GM15510 (cell line): ENCODE results near the gene JOSD2.

Source experiments
- POLR2A ChIP-seq: IDR thresholded peaks from 3 replicates; pipeline ENCODE4 v1.6.1; 2011; ENCODE audit warnings: borderline replicate concordance; ENCODE audit not compliant: insufficient read length; ENCODE audit errors: extremely low read depth

Gene JOSD2

DNA sequence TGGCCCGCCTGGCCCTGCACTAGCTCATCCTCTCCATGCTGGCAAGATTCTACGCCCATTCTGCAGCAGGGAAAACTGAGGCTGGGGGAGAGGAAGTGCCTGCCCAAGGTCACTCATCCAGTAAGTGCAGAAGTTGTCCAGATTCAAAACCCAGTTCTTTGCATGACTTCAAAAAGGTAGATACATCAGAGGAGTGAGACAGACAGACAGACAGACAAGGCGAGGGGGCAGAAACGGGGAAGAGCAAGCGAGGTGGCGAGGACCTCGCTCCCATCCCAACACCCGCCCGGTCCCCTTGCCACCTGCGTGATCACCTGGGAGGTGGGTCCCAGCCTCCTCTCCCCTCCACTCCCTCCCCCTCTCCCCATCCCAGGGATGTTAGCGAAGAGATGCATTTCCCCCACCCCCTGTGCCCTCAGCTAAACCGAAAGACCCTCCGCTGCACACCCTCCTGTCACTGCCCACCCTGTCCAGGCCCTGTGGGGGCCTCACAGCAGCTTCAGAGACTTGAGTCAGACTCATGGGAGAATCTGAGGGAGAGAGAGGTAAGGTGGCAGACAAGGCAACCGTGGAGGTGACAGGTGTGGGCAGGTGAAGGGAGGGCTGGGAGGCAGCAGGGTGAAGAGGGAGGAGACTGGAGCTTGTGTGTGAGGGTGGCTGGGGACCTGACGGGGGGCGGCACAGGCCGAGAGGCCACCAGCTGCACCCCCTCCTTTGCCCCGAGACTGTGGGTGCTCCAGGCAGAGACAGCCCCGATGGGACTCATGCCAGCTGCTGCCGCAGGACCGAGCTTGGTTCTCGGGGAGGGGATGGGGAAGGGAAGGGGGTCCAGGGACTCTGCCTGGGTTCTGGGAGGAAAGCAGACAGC, 38.3 kb upstream of the JOSD2 start:
- no peak for TF ChIP-seq POLR2A

DNA sequence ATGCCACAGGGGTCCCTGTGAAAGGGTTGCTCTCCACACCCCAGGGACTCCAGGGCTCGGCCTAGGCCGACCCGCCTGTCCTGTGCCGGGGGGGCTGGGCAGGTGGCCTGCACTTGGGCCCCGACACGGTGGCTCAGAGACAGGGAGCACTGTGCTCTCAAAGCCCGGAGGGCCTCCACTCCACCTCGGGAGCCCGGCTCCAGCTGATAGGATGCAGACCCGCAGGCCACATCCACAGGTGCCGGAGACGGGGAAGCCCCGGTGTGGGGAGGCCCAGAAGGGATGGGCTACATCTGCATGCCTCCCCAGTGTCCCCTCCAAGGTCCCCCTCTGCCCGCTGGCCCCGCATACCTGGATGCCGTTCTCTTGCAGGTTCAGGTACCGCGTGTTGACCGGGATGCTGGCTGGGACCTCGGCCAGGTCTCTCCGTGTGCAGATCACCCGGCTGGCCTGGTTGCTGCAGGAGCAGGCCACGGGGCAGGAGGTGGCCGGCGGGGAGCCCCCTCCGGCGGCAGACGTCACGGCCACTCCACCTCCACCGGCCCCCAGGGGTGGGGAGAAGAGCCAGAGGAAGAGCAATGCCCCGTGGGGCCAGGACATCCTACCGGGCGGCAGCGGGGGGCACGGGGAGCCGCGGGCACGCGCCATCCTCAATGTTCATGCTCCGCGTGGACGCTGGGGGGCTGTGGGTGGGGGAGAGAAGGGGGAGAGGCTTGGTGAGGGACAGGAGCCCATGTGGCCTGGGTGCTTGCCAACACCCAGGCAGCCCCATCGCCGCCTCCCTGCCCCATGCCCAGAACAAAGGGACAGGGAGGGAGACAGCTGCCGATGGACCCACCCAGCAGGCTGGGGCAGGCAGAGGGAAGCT, 37.4 kb upstream of the JOSD2 start:
- TF ChIP-seq POLR2A: no peak

- no peak for TF ChIP-seq POLR2A
These were observed 36.6 kb upstream of the JOSD2 start for GRCh38 chr19:50547385-50548190.

- TF ChIP-seq POLR2A: no peak
These were observed 35.7 kb upstream of the JOSD2 start for GRCh38 chr19:50546527-50547221.

GRCh38 chr19:50542943-50543342, 32.0 kb upstream of the JOSD2 start:
- no peak for TF ChIP-seq POLR2A

- no peak for TF ChIP-seq POLR2A
These were observed 26.8 kb upstream of the JOSD2 start for GRCh38 chr19:50537769-50538230.

- no peak for TF ChIP-seq POLR2A
These were observed 26.3 kb upstream of the JOSD2 start for GRCh38 chr19:50537306-50537685.

GRCh38 chr19:50536662-50537305, 25.8 kb upstream of the JOSD2 start:
- TF ChIP-seq POLR2A: no peak

DNA sequence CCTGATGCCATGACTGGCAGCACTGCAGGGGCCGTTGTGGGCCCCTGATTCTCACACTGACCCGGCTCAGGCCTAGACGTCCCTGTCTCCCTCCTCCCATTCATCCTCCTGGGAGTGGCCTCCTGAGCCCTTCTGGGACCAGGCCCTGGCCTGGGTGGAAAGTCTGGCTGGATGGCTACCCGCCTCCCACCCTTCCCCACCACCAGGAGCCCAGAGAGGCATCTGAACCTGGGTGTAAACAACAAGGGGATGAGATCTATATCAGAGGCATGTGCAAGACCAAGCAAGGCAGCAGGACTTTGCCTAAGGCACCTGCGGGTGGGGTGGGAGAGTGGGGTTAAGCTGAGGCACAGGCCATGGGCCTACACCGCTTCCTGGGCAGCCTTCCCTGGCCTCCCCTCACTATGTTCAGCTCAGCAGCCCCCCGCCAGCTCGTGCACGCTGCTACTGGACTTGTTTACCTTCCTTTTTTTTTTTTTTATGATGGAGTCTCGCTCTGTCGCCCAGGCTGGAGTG, 24.7 kb upstream of the JOSD2 start:
- no peak for TF ChIP-seq POLR2A

- no peak for TF ChIP-seq POLR2A
These were observed 23.5 kb upstream of the JOSD2 start for GRCh38 chr19:50534478-50534877.

DNA sequence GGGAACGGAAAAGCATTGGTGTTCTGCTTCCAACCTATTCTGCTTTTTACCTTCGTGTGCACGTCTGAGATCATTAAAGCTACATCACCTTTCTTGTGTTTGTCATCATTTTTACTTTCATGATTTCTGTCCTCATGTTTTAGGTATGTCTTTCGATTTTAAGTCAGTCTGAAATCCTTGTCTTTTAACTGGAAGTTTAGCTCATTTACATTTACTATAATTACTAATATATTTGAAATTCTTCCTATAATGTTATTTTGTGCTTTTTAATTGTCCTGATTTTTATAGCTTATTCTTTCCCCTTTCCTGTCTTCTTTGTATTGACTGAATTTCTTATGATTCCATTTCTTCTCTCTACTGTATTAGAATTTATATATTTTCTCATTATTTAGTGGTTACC, 22.0 kb upstream of the JOSD2 start:
- TF ChIP-seq POLR2A: no peak

GRCh38 chr19:50531171-50531612, 20.2 kb upstream of the JOSD2 start:
- no peak for TF ChIP-seq POLR2A

DNA sequence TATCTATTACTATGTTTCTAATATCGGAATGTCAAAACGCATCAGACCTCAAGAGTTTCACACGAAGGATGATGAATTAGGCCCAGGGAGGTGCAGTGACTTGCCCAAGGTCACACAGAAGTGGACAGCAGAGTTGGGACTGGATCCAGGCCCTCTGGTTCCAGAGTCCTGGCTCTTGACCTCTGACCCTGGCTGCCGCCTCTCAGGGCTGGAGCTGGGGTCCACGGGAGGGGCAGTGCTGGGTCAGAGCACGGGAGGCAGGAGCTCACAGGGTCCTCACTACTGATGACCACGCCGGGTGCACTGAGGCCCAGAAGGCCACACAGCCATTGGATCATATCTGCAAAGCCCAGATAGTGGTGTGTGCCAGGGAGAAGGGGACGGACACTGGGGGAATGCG, 11.9 kb upstream of the JOSD2 start:
- TF ChIP-seq POLR2A: no peak
